GM23248 (cell line): ENCODE data around the gene RASA3. TPM values are rescaled to one million over a fixed set of nuclear protein-coding genes. Genes with fewer than 3 reads are reported as not detected.

Experiments
- DNase-seq: peaks from one replicate; pipeline ENCODE4 v3.0.0-alpha.2; 2015
- H2AFZ ChIP-seq: fragments of 200-600 bp; sonication (generic); 2 replicates; pipeline ENCODE4 v1.6.1; 2016; ENCODE audit warnings: antibody characterized with exemption
- H3F3A ChIP-seq: fragments of 200-600 bp; sonication (generic); 2 replicates; pipeline ENCODE4 v1.6.1; 2016; ENCODE audit warnings: mild to moderate bottlenecking, antibody characterized with exemption, mixed run types; ENCODE audit not compliant: insufficient read depth
- H3K27ac ChIP-seq: fragments of 200-600 bp; sonication (generic); 2 replicates; pipeline ENCODE4 v1.5.1; 2016; ENCODE audit warnings: mild to moderate bottlenecking
- H3K27me3 ChIP-seq: fragments of 200-600 bp; sonication (generic); replicated peaks from 2 replicates; pipeline ENCODE4 v1.6.1; 2016; ENCODE audit warnings: mild to moderate bottlenecking; ENCODE audit not compliant: insufficient read depth
- H3K36me3 ChIP-seq: fragments of 200-600 bp; sonication (generic); 2 replicates; pipeline ENCODE4 v1.6.1; 2016; ENCODE audit warnings: low read depth, mild to moderate bottlenecking
- H3K4me1 ChIP-seq: fragments of 200-600 bp; sonication (generic); 2 replicates; pipeline ENCODE4 v1.6.1; 2016; ENCODE audit warnings: mild to moderate bottlenecking; ENCODE audit not compliant: insufficient read depth
- H3K4me2 ChIP-seq: fragments of 200-600 bp; sonication (generic); one replicate; pipeline ENCODE4 v1.6.1; 2016; ENCODE audit warnings: mild to moderate bottlenecking; ENCODE audit not compliant: unreplicated experiment
- H3K4me3 ChIP-seq: fragments of 200-600 bp; sonication (generic); 2 replicates; pipeline ENCODE4 v1.5.1; 2016; ENCODE audit warnings: mild to moderate bottlenecking
- H3K79me2 ChIP-seq: fragments of 200-600 bp; sonication (generic); 2 replicates; pipeline ENCODE4 v1.6.1; 2016; ENCODE audit warnings: mild to moderate bottlenecking; ENCODE audit not compliant: insufficient read depth
- H3K9ac ChIP-seq: fragments of 200-600 bp; sonication (generic); 2 replicates; pipeline ENCODE4 v1.6.1; 2016; ENCODE audit warnings: mild to moderate bottlenecking
- H3K9me2 ChIP-seq: fragments of 200-600 bp; sonication (generic); 2 replicates; pipeline ENCODE4 v1.6.1; 2016; ENCODE audit warnings: mixed run types, mild to moderate bottlenecking, moderate library complexity; ENCODE audit not compliant: insufficient read depth
- H3K9me3 ChIP-seq: fragments of 200-600 bp; sonication (generic); one replicate; pipeline ENCODE4 v1.6.1; 2017; ENCODE audit warnings: low read depth
- H4K20me1 ChIP-seq: fragments of 200-600 bp; sonication (generic); 2 replicates; pipeline ENCODE4 v1.6.0; 2016; ENCODE audit not compliant: insufficient read depth
- EZH2 ChIP-seq: fragments of 200-600 bp; sonication (generic); IDR thresholded peaks from 2 replicates; pipeline ENCODE4 v1.6.1; 2018; ENCODE audit warnings: antibody characterized with exemption, mild to moderate bottlenecking; ENCODE audit not compliant: insufficient read depth, poor library complexity, severe bottlenecking
- EZH2phosphoT487 ChIP-seq: fragments of 200-600 bp; sonication (generic); IDR thresholded peaks from 2 replicates; pipeline ENCODE4 v1.6.1; 2018; ENCODE audit warnings: antibody characterized with exemption, moderate library complexity, mild to moderate bottlenecking, low read depth; ENCODE audit not compliant: insufficient read depth
- WGBS, 2 experiments: methylation state at CpG; one replicate each; pipeline ENCODE4 v1.1.6; 2015 to 2017; ENCODE audit warnings: low lambda C conversion rate in 2 of 2, low coverage in 1 of 2; ENCODE audit errors: missing lambda C conversion rate in 2 of 2; 5-methylcytosine and 5-hydroxymethylcytosine counted together
- in situ Hi-C: fragments of 300-500 bp; cut with MboI; formaldehyde crosslinking; loops from 2 replicates; pipeline ENCODE4 v1.15.0; 2020
- polyA plus RNA-seq: library from polyadenylated mRNA; unstranded; fragments of >200 nt; fragmentation: Nextera tagmentation; extraction: Ambion mirVana; gene quantifications from 2 replicates; pipeline ENCODE4 v1.2.1, GENCODE V29; 2016
- total RNA-seq: library from RNA; depleted of rRNA; stranded (reverse); fragments of >200 nt; shearing (Covaris generic); gene quantifications from 2 replicates; pipeline ENCODE4 v1.2.3, GENCODE V29; 2014

RASA3 gene
- total and polyA plus RNA-seq, 2 experiments from 2014 or later = 34.3 to 36.7 TPM

DNA sequence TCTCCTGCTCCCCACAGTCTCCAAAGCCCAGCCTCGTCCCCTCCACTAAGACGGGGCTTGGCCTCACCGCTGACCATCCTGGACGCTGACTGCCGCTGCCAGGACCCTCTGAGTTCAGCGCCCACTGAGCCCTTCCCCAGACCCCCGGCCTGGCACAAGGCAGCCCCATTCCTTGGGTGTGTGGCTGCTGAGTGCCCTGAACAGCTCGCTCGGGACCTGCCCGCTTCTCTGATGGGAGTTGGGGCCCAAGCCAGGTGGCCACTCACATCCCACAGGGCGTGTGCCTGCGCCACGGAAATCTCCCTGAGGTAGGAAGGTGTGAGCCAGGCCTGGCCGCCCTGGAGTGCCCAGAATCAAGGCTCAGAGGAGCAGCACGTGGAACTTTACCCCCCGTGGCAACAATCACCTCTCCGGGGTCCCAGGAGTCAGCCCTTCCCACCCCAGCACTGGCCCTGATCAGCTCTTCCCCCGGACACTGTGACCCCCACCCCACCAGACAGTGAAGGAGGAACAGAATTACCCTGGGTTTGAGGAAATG is 179.4 kb downstream of the RASA3 start:
- H3K27me3 ChIP-seq = no peaks in the 10 kb centered on the region
- WGBS, 2 experiments = 88 to 95% methylated on average over 15 to 18 of the region's 18 CpGs
- H4K20me1 ChIP-seq = no peaks in the 10 kb centered on the region
- H3K79me2 ChIP-seq = no peaks in the 10 kb centered on the region
- peaks cover 8% of the 10 kb centered on the region for H3K4me1 ChIP-seq
- H3K9ac ChIP-seq = no peak overlapping the region
- no peak for TF ChIP-seq EZH2
- no peaks in the 10 kb centered on the region for H3K9me3 ChIP-seq
- H2AFZ ChIP-seq = no peak overlapping the region
- H3K4me3 ChIP-seq = no peak overlapping the region
- no peaks in the 10 kb centered on the region for H3F3A ChIP-seq
- no peaks in the 10 kb centered on the region for H3K36me3 ChIP-seq
- DNase-seq = no peak
- no peaks in the 10 kb centered on the region for H3K9me2 ChIP-seq
- in situ Hi-C loops = no loop called here
- H3K27ac ChIP-seq = no peak overlapping the region
- no peak overlapping the region for H3K4me2 ChIP-seq

DNA sequence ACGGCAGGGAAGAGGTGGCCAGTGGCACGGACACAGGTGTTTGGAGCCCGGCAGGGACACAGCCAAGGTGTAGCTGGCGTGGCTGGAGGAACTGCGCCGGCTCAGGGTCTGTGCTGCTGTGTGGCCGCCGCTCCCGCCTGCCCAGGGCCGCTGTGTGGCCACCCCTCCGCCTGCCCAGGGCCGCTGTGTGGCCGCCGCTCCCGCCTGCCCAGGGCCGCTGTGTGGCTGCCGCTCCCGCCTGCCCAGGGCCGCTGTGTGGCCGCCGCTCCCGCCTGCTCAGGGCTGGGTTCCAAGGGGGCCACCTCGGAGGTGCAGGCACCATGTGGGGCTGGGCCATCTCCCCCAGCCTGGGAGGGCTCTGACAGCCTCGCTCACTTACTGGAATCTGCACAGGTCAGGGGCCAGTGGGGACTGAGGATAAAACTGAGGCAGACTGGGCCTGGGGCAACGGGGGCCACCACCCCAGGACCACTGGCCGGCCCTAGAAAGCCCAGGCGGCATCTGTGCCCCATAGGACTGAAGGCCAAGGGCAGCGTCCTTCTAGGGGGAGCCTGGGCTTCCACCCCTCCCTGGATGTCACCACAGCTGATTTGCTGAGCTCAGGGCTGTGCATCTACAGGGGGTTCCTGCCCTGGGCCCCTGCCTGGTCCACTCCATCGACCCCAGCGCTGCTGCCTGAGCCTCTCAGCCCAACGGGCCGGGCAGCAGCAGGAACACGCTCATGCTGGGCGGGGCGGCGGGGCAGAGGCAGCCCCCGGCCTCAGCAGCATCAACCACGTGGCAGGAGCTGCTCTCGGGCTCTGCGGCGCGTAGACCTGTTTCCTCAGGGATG is 180.1 kb downstream of the RASA3 start:
- Histone ChIP-seq H3K27ac (no peak overlapping the region), H3K4me2 (no peak overlapping the region), H3F3A (no peaks in the 10 kb centered on the region), H3K4me3 (no peak overlapping the region), H3K4me1 (peaks cover 8% of the 10 kb centered on the region), H3K9ac (no peak overlapping the region), H2AFZ (no peak overlapping the region), H3K9me3 (no peaks in the 10 kb centered on the region), H3K27me3 (no peaks in the 10 kb centered on the region), H3K36me3 (no peaks in the 10 kb centered on the region), H3K9me2 (no peaks in the 10 kb centered on the region), H3K79me2 (no peaks in the 10 kb centered on the region), H4K20me1 (no peaks in the 10 kb centered on the region)
- no peak for DNase-seq
- WGBS, 2 experiments = 90 to 92% methylated on average over 32 to 42 of the region's 42 CpGs
- in situ Hi-C loops = no loop called here
- no peak for TF ChIP-seq EZH2phosphoT487
- TF ChIP-seq EZH2 = no peak

DNA sequence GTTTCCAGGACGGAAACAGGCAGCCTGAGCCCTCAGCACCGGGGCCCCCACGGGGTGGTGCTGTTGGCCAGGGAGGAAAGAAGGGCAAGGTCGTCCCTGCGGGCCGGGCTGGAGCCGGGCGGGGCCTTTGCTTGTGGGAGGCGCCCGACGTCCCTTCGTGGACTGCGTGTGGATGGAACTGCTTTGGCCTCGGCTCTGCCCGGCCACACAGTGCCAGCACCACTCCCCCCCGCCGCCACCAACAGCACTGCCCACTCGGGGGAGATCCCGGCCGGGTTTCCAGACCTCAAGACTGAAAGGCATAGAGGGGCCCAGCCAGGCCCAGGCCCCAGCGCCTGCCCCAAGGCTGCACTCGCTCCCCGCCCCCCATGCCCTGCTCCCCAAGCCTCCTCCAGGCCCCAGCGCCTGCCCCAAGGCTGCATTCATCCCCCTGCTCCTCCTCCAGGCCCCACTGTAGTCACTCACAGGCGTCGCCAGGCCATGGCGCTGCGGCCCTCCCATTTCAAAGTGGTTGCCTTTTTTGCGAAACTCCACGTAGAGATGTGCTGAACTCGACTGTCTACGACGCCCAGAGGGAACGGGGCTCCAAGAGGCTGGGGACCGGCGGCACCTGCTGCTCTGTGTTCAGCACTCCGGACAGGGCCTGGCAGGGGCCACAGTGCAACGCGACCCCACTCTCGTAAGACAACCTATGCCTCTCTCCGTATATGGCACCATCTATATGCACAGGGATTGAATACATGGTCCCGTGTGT is 181.0 kb downstream of the RASA3 start:
- 62 to 70% methylated on average over 28 to 35 of the region's 42 CpGs for WGBS, 2 experiments
- TF ChIP-seq EZH2 = no peak
- no peak for TF ChIP-seq EZH2phosphoT487
- no peak overlapping the region for H2AFZ ChIP-seq
- H3K4me3 ChIP-seq = no peak overlapping the region
- H3K27ac ChIP-seq = no peak overlapping the region
- H3K36me3 ChIP-seq = no peaks in the 10 kb centered on the region
- in situ Hi-C loops = no loop called here
- no peaks in the 10 kb centered on the region for H3K27me3 ChIP-seq
- no peaks in the 10 kb centered on the region for H3K9me2 ChIP-seq
- no peaks in the 10 kb centered on the region for H3F3A ChIP-seq
- no peaks in the 10 kb centered on the region for H3K9me3 ChIP-seq
- peak; percentile 80 for DNase-seq
- H4K20me1 ChIP-seq = no peaks in the 10 kb centered on the region
- no peak overlapping the region for H3K4me2 ChIP-seq
- peaks cover 8% of the 10 kb centered on the region for H3K4me1 ChIP-seq
- H3K9ac ChIP-seq = no peak overlapping the region
- no peaks in the 10 kb centered on the region for H3K79me2 ChIP-seq

DNA sequence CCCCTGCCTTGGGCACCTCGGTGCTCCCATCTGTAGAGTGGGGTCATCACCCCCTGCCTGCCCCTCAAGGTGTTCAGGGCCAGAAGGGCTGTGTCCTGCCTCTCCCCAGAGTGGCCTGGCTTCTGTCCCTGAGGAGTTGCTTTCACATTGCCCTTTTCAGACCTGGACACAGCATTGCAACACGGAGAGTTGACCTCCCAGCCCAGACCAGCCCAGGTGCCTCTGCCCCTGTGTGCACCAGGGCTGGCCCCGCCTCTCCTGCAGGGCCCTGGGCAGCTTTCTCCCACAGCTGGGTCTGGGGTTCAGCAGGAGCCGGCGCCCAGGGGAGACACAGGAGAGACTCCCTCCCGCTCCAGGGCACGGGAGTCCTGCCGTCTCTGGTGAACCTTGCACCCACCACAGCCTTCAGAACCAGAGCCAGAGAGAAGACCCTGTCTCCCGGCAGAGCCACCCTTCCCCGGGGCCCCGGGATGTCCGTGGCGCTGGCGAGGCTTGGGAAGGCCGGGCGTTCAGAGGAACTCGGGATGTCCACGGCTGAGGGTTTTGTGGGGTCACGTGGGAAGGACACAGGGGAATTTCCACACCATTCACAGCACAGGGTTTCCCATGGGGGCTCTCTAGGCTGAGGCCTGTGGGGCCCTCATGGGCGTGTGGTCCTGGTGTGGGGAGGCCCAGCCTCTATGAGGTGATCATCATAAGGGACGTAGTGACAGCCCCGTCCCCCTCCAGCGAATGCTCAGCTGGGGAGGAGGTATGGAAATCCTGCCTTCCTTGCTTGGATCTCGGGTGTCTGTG is 181.8 kb downstream of the RASA3 start:
- H3K4me2 ChIP-seq = no peak overlapping the region
- no peak overlapping the region for H3K4me3 ChIP-seq
- H3K79me2 ChIP-seq = no peaks in the 10 kb centered on the region
- H4K20me1 ChIP-seq = no peaks in the 10 kb centered on the region
- no peak overlapping the region for H2AFZ ChIP-seq
- H3K27me3 ChIP-seq = no peaks in the 10 kb centered on the region
- DNase-seq = no peak
- no peak overlapping the region for H3K27ac ChIP-seq
- no peaks in the 10 kb centered on the region for H3K36me3 ChIP-seq
- no peaks in the 10 kb centered on the region for H3K9me3 ChIP-seq
- no peak overlapping the region for H3K9ac ChIP-seq
- 73 to 80% methylated on average over 23 to 24 of the region's 24 CpGs for WGBS, 2 experiments
- H3K9me2 ChIP-seq = no peaks in the 10 kb centered on the region
- peaks cover 8% of the 10 kb centered on the region for H3K4me1 ChIP-seq
- no peaks in the 10 kb centered on the region for H3F3A ChIP-seq
- TF ChIP-seq EZH2 (no peak), EZH2phosphoT487 (no peak)
- in situ Hi-C loops = no loop called here
